ENCODE measurements around the gene WDR76.
"Not testable (repeated sequence)": the region's sequence is repeated elsewhere in the genome, so short reads cannot be mapped to it uniquely, and the experiment has no call there.

Gene WDR76

GRCh38 chr15:43826508-43827341 is at the start of gene WDR76:
WDR76 (plus strand) TSS chr15:43827002; CDS start chr15:43827033, 31 bp downstream.
- peak; percentile 27 for DNase-seq (ENCODE audit: low read depth, low spot score)

- peak; percentile 76 for DNase-seq (ENCODE audit: low read depth, low spot score)
These were observed 49.4 kb upstream of the WDR76 start for GRCh38 chr15:43777267-43777914.

GRCh38 chr15:43779016-43779415 is 47.8 kb upstream of the WDR76 start:
- no peak for DNase-seq (ENCODE audit: low read depth, low spot score)

- DNase-seq (ENCODE audit: low read depth, low spot score) = no peak
These were observed 37.4 kb upstream of the WDR76 start for GRCh38 chr15:43789409-43789808.

- DNase-seq (ENCODE audit: low read depth, low spot score) = peak; percentile 100
These were observed 34.6 kb upstream of the WDR76 start, which contains the start of gene SERF2 for GRCh38 chr15:43791993-43792760. SERF2 (plus strand) TSS chr15:43792320; CDS start chr15:43792377, 57 bp downstream.

GRCh38 chr15:43792761-43793476 is 33.9 kb upstream of the WDR76 start:
- DNase-seq (ENCODE audit: low read depth, low spot score) = no peak

GRCh38 chr15:43793647-43794046 is 33.2 kb upstream of the WDR76 start:
- no peak for DNase-seq (ENCODE audit: low read depth, low spot score)

GRCh38 chr15:43794269-43795037 is 32.3 kb upstream of the WDR76 start:
- DNase-seq (ENCODE audit: low read depth, low spot score) = no peak

GRCh38 chr15:43795197-43795596 is 31.6 kb upstream of the WDR76 start:
- DNase-seq (ENCODE audit: low read depth, low spot score) = no peak

- DNase-seq (ENCODE audit: low read depth, low spot score) = no peak
These were observed 30.8 kb upstream of the WDR76 start for GRCh38 chr15:43795997-43796396.

- no peak for DNase-seq (ENCODE audit: low read depth, low spot score)
These were observed 30.2 kb upstream of the WDR76 start for GRCh38 chr15:43796566-43796965.

- DNase-seq (ENCODE audit: low read depth, low spot score) = no peak
These were observed 27.4 kb upstream of the WDR76 start for GRCh38 chr15:43799209-43799944.

GRCh38 chr15:43799945-43800285 is 26.9 kb upstream of the WDR76 start, which contains the start of gene SERINC4:
SERINC4 (minus strand) TSS chr15:43800220; CDS start chr15:43799986, 234 bp downstream.
- DNase-seq (ENCODE audit: low read depth, low spot score) = no peak

GRCh38 chr15:43800286-43801141 is 26.3 kb upstream of the WDR76 start, which contains the start of gene HYPK:
HYPK (plus strand) TSS chr15:43800599; CDS start chr15:43800623, 24 bp downstream.
- DNase-seq (ENCODE audit: low read depth, low spot score) = peak; percentile 81

GRCh38 chr15:43802676-43803075 is 24.1 kb upstream of the WDR76 start:
- not testable (repeated sequence) for DNase-seq (ENCODE audit: low read depth, low spot score)

GRCh38 chr15:43808435-43808950 is 18.3 kb upstream of the WDR76 start:
- no peak for DNase-seq (ENCODE audit: low read depth, low spot score)

- DNase-seq (ENCODE audit: low read depth, low spot score) = no peak
These were observed 17.7 kb upstream of the WDR76 start for GRCh38 chr15:43808960-43809678.

GRCh38 chr15:43815064-43815463 is 11.7 kb upstream of the WDR76 start:
- not testable (repeated sequence) for DNase-seq (ENCODE audit: low read depth, low spot score)
